ENCODE results near the gene FIGLA. TPM values are rescaled to one million over a fixed set of nuclear protein-coding genes. Genes with fewer than 3 reads are reported as not detected.

FIGLA gene
- total and polyA plus RNA-seq, 2 donors: 0.11 TPM; not detected in 1

DNA sequence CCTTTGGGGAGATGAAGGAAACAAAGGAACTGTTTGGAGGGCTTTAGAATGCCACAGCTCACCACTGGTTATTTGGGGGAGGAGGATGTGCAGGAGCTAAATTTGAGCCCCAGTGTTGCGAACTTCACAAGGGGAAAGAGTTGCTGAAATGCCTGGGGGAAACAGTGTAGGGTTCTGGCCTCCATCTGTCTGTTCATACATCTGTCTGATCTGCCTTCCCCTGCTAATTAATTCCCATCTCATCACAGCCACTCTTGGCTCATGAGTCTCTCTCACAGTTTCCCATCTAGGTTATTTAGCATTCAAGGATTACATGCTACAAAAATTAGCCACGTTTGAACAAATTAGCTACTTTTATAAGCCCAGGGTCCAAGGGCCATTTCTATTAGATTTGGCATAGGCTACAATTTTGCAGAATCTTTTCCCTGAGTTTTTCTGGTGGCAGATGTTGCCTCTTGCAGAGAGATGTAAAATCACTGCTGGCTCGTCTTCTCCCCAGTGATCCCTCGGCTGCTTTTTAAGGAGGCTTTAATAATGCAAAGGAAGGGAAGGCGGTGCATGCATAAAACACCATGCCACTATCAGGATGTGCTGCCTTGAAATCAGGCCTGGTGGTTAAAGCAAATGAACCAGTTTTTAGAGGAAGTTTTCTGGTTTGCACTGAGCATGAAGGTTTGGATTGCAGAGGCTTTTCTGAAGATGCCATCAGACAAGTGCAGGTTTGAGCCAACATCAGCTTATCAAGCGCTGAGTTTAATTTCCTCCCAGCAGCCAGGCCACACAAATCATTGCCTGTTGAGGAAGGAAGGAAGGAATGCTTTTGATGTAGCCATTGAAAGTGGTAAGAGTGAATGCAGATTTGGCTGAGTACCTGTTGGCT lies 57.4 kb downstream of the FIGLA start:
- Histone ChIP-seq H3K4me3 (ENCODE audit: low read length in 2 of 2) (no peak overlapping the region), H3K27ac (ENCODE audit: low read depth in 1 of 2, low read length in 1 of 2) (no peak overlapping the region), H3K27me3 (ENCODE audit: control insufficient read depth in 2 of 2, insufficient read depth in 1 of 2, low read length in 1 of 2) (peaks cover 0 to 13% of the 10 kb centered on the region in 2 donors), H3K4me1 (ENCODE audit: control insufficient read depth in 2 of 2, insufficient read depth in 2 of 2, low read length in 2 of 2) (no peaks in the 10 kb centered on the region), H3K9me3 (ENCODE audit: control insufficient read depth in 2 of 2, insufficient read depth in 1 of 2, low read length in 1 of 2) (no peaks in the 10 kb centered on the region), H3K36me3 (ENCODE audit: control insufficient read depth in 2 of 2, insufficient read depth in 2 of 2, low read length in 1 of 2) (no peaks in the 10 kb centered on the region)
- DNase-seq (ENCODE audit: low read depth in 6 of 9, low spot score in 9 of 9): no peak
- 73% methylated on average over 6 of the region's 6 CpGs for WGBS

DNA sequence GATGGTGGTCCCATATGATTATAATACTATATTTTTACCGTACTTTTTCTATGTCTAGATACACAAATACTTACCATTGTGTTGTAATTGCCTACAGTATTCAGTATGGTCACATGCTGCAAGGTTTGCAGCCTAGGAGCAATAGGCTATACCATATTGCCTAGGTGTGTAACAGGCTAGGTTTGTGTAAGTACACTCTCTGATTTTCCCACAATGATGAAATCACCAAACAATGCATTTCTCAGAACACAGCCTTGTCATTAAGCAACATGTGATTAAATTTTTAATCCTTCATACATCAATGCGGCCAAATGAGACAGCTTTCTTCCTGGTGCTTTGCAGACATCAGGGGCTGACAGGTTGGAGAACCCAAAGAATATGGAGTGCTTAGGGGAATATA lies 59.7 kb downstream of the FIGLA start:
- Histone ChIP-seq H3K4me3 (ENCODE audit: low read length in 2 of 2) (no peak overlapping the region), H3K9me3 (ENCODE audit: control insufficient read depth in 2 of 2, insufficient read depth in 1 of 2, low read length in 1 of 2) (no peaks in the 10 kb centered on the region), H3K27ac (ENCODE audit: low read depth in 1 of 2, low read length in 1 of 2) (no peak overlapping the region), H3K36me3 (ENCODE audit: control insufficient read depth in 2 of 2, insufficient read depth in 2 of 2, low read length in 1 of 2) (no peaks in the 10 kb centered on the region), H3K27me3 (ENCODE audit: control insufficient read depth in 2 of 2, insufficient read depth in 1 of 2, low read length in 1 of 2) (peaks cover 0 to 11% of the 10 kb centered on the region in 2 donors), H3K4me1 (ENCODE audit: control insufficient read depth in 2 of 2, insufficient read depth in 2 of 2, low read length in 2 of 2) (no peaks in the 10 kb centered on the region)
- WGBS: 70% methylated on average over 2 of the region's 2 CpGs
- DNase-seq (ENCODE audit: low read depth in 6 of 9, low spot score in 9 of 9): no peak

DNA sequence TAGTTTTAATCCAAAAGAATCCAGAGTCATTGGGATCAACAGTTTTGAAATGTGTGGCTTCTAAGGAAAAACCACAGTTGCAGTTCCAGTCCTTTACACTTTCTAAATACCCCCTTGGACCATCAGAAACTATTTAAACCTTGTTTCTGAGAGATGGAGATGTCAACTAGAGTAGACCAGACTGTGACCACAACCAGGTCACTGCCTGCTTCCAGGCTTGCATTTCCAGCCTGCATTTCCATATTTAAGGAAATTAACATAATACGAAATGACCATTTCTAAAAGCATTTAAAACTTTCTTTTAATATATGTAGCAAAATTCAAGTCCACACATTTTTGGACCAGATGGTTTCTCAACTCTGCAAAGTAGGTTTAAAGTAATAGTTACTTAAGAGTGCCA lies 60.8 kb downstream of the FIGLA start:
- WGBS: 95% methylated on average over 1 of the region's 1 CpG
- no peak overlapping the region for H3K27ac ChIP-seq (ENCODE audit: low read depth in 1 of 2, low read length in 1 of 2)
- H3K36me3 ChIP-seq (ENCODE audit: control insufficient read depth in 2 of 2, insufficient read depth in 2 of 2, low read length in 1 of 2): no peaks in the 10 kb centered on the region
- peaks cover 0 to 11% of the 10 kb centered on the region in 2 donors for H3K27me3 ChIP-seq (ENCODE audit: control insufficient read depth in 2 of 2, insufficient read depth in 1 of 2, low read length in 1 of 2)
- DNase-seq (ENCODE audit: low read depth in 6 of 9, low spot score in 9 of 9): no peak
- H3K9me3 ChIP-seq (ENCODE audit: control insufficient read depth in 2 of 2, insufficient read depth in 1 of 2, low read length in 1 of 2): no peaks in the 10 kb centered on the region
- no peaks in the 10 kb centered on the region for H3K4me1 ChIP-seq (ENCODE audit: control insufficient read depth in 2 of 2, insufficient read depth in 2 of 2, low read length in 2 of 2)
- H3K4me3 ChIP-seq (ENCODE audit: low read length in 2 of 2): no peak overlapping the region

- Histone ChIP-seq H3K36me3 (ENCODE audit: control insufficient read depth in 2 of 2, insufficient read depth in 2 of 2, low read length in 1 of 2) (no peaks in the 10 kb centered on the region), H3K9me3 (ENCODE audit: control insufficient read depth in 2 of 2, insufficient read depth in 1 of 2, low read length in 1 of 2) (no peaks in the 10 kb centered on the region), H3K4me1 (ENCODE audit: control insufficient read depth in 2 of 2, insufficient read depth in 2 of 2, low read length in 2 of 2) (no peaks in the 10 kb centered on the region), H3K4me3 (ENCODE audit: low read length in 2 of 2) (no peak overlapping the region), H3K27me3 (ENCODE audit: control insufficient read depth in 2 of 2, insufficient read depth in 1 of 2, low read length in 1 of 2) (peaks cover 0 to 4% of the 10 kb centered on the region in 2 donors), H3K27ac (ENCODE audit: low read depth in 1 of 2, low read length in 1 of 2) (no peak overlapping the region)
- no peak for DNase-seq (ENCODE audit: low read depth in 6 of 9, low spot score in 9 of 9)
- WGBS: 85% methylated on average over 7 of the region's 7 CpGs
These were observed 62.3 kb downstream of the FIGLA start for GRCh38 chr2:70728128-70728527.

Other genes starting within 250 kb of the FIGLA start
- 1.6 TPM for gene TGFA, start 236.8 kb downstream of the FIGLA start, total RNA-seq
- 4.8 TPM for gene TGFA, start 236.8 kb downstream of the FIGLA start, polyA plus RNA-seq
- gene ADD2, start 22.4 kb downstream of the FIGLA start, total RNA-seq: 0.90 TPM
- gene ADD2, start 22.4 kb downstream of the FIGLA start, polyA plus RNA-seq: 0.46 TPM
- 0.09 TPM for gene CLEC4F, start 30.0 kb upstream of the FIGLA start, total RNA-seq
- gene CLEC4F, start 30.0 kb upstream of the FIGLA start, polyA plus RNA-seq: 0.25 TPM
- 0.99 TPM for gene CD207, start 45.2 kb upstream of the FIGLA start, total RNA-seq
- gene CD207, start 45.2 kb upstream of the FIGLA start, polyA plus RNA-seq: 2.6 TPM
- not detected for gene VAX2, start 109.9 kb upstream of the FIGLA start, total RNA-seq
- gene VAX2, start 109.9 kb upstream of the FIGLA start, polyA plus RNA-seq: 0.14 TPM
- 0.19 TPM for gene ATP6V1B1, start 145.3 kb upstream of the FIGLA start, total RNA-seq
- 1.4 TPM for gene ATP6V1B1, start 145.3 kb upstream of the FIGLA start, polyA plus RNA-seq
- 0.14 TPM for gene ANKRD53, start 188.0 kb upstream of the FIGLA start, total RNA-seq
- gene ANKRD53, start 188.0 kb upstream of the FIGLA start, polyA plus RNA-seq: 0.71 TPM
- 11.9 TPM for gene TEX261, start 204.2 kb upstream of the FIGLA start, total RNA-seq
- gene TEX261, start 204.2 kb upstream of the FIGLA start, polyA plus RNA-seq: 14.8 TPM

Data from thymus (tissue), 11 donors.